Activated CD4-positive, alpha-beta T cell treated with anti-CD3 and anti-CD28 coated beads for 1 hour (primary cell): Measurements from ENCODE around the gene SOSTDC1.

Experiments used
- DNase-seq: peaks from one replicate; pipeline ENCODE4 v3.0.0-alpha.2; 2020

SOSTDC1 gene

GRCh38 chr7:16417906-16418305 is 47.6 kb downstream of the SOSTDC1 start:
- DNase-seq = no peak

GRCh38 chr7:16416289-16417282 is 49.0 kb downstream of the SOSTDC1 start:
- no peak for DNase-seq

GRCh38 chr7:16412274-16413254 is 53.0 kb downstream of the SOSTDC1 start:
- DNase-seq = no peak
